ENCODE measurements around the gene ANO8.

The ANO8 gene

DNA sequence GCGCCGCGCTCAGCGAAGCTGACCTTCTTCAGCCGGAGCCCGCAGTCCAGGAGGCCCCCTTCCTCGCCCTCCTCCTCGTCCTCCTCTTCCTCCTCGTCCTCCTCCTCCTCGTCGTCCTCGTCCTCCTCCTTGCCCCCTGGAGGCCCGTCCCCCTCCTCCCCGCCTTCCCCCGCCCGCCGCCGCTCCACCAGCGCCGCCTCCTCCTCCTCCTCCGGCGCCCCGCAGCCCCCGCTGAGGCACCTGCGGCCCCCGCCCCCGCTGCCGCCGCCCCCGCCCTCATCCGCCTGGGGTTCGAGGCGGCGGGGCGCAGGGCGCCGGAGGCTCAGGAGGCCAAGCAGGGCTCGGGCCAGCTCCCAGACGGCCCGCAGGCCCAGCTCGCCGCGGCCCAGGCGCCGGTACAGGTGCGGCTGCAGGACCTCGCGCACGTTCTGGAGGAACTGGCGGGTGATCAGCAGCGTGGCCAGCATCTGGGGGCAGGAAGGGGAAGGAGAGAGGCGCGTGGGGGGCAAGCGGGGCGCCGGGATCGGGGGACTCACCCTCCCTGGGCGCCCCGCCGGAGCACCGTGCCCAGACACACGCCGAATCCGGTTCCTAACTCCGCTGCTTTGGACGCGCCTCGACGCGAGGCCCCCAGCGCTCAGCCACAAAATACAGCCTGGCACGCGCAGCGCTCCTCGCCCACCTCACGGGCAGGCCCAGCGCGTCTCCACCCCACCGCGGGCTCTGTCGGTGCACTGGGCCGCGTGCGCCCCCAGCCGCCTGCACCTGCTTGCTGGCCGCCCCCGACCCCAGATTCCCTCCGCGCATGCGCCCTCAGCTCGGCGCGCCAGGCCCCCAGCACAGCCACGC lies 5.9 kb downstream of the ANO8 start:
- intact Hi-C loops (cut with DNase I; ENCODE audit: low total_unique reads), result loop anchor here (1.0 kb wide), 1 partner anchor 22 kb away; no protein-coding TSS in a partner anchor

GRCh38 chr19:17327654-17328516 lies 6.8 kb downstream of the ANO8 start:
- intact Hi-C loops (cut with DNase I; ENCODE audit: low total_unique reads), result no loop called here

More for the DNA sequence above, 5.9 kb downstream of the ANO8 start:
- no peak for DNase-seq
- H3K9me3 ChIP-seq, result no peaks in the 10 kb centered on the region
- H3K27me3 ChIP-seq, result no peaks in the 10 kb centered on the region
- H3K36me3 ChIP-seq, result peaks cover 0 to 18% (median 0%) of the 10 kb centered on the region in 3 donors
- peak overlapping the region in 1 of 2 donors; percentile 1 for H3K4me3 ChIP-seq
- peak overlapping the region in 1 of 2 donors; percentile 49 for H3K27ac ChIP-seq
- peaks cover 0 to 66% (median 46%) of the 10 kb centered on the region in 4 donors for H3K4me1 ChIP-seq
- TF ChIP-seq, protein P1, sequence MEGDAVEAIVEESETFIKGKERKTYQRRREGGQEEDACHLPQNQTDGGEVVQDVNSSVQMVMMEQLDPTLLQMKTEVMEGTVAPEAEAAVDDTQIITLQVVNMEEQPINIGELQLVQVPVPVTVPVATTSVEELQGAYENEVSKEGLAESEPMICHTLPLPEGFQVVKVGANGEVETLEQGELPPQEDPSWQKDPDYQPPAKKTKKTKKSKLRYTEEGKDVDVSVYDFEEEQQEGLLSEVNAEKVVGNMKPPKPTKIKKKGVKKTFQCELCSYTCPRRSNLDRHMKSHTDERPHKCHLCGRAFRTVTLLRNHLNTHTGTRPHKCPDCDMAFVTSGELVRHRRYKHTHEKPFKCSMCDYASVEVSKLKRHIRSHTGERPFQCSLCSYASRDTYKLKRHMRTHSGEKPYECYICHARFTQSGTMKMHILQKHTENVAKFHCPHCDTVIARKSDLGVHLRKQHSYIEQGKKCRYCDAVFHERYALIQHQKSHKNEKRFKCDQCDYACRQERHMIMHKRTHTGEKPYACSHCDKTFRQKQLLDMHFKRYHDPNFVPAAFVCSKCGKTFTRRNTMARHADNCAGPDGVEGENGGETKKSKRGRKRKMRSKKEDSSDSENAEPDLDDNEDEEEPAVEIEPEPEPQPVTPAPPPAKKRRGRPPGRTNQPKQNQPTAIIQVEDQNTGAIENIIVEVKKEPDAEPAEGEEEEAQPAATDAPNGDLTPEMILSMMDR (IDR thresholded peaks at IDR 0.05), result no peak

DNA sequence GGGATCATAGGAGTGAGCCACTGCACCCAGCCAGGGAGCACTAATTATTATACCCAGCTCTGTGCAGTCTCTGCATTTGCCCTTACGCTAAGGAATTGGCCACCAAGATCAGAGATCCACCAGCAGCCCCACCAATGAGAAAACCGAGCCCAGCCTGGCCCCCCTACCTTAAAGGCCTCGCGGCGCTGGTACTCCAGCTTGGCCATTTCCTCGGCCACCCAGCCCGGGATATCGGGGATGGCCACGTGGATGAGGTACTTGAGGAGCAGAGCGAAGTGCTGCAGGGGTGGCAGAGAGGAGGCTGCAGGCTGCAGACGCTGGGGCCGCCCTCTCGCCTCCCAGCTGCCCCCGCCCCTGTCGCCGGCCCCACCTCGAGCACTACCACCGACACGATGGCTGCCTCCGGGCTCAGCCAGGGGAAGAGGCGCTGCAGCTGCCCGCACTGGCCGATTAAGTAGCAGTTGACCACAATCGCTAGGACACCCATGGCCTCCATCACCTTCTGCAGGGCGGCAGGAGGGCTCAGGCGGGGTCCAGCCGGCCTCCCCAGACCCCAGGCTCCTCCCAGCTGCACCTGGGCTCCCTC lies 7.5 kb downstream of the ANO8 start:
- no peaks in the 10 kb centered on the region for H3K9me3 ChIP-seq
- peaks cover 0 to 21% (median 2%) of the 10 kb centered on the region in 3 donors for H3K36me3 ChIP-seq
- no peak for DNase-seq
- no peaks in the 10 kb centered on the region for H3K27me3 ChIP-seq
- H3K4me3 ChIP-seq, result no peak overlapping the region
- intact Hi-C loops (cut with DNase I; ENCODE audit: low total_unique reads), result no loop called here
- H3K27ac ChIP-seq, result peak overlapping the region in 1 of 2 donors; percentile 49
- TF ChIP-seq, protein P1 (IDR thresholded peaks at IDR 0.05), result no peak
- peaks cover 0 to 70% (median 50%) of the 10 kb centered on the region in 4 donors for H3K4me1 ChIP-seq

More at GRCh38 chr19:17327654-17328516, 6.8 kb downstream of the ANO8 start:
- TF ChIP-seq, protein P1 (IDR thresholded peaks at IDR 0.05), result no peak
- Histone ChIP-seq H3K4me1 (peaks cover 0 to 66% (median 44%) of the 10 kb centered on the region in 4 donors), H3K27ac (peak overlapping the region in 1 of 2 donors; percentile 49), H3K9me3 (no peaks in the 10 kb centered on the region), H3K36me3 (peaks cover 0 to 18% (median 0%) of the 10 kb centered on the region in 3 donors), H3K4me3 (peak overlapping the region; percentile 1 to 18), H3K27me3 (no peaks in the 10 kb centered on the region)
- no peak for DNase-seq

GRCh38 chr19:17326595-17326966 lies 8.1 kb downstream of the ANO8 start:
- H3K27me3 ChIP-seq, result no peaks in the 10 kb centered on the region
- H3K9me3 ChIP-seq, result no peaks in the 10 kb centered on the region
- intact Hi-C loops (cut with DNase I; ENCODE audit: low total_unique reads), result no loop called here
- TF ChIP-seq, protein P1 (IDR thresholded peaks at IDR 0.05), result no peak
- no peak for DNase-seq
- peaks cover 1 to 27% (median 8%) of the 10 kb centered on the region in 3 donors for H3K36me3 ChIP-seq
- H3K4me1 ChIP-seq, result peaks cover 0 to 70% (median 52%) of the 10 kb centered on the region in 4 donors
- H3K4me3 ChIP-seq, result no peak overlapping the region
- H3K27ac ChIP-seq, result peak overlapping the region; percentile 49 to 61

DNA sequence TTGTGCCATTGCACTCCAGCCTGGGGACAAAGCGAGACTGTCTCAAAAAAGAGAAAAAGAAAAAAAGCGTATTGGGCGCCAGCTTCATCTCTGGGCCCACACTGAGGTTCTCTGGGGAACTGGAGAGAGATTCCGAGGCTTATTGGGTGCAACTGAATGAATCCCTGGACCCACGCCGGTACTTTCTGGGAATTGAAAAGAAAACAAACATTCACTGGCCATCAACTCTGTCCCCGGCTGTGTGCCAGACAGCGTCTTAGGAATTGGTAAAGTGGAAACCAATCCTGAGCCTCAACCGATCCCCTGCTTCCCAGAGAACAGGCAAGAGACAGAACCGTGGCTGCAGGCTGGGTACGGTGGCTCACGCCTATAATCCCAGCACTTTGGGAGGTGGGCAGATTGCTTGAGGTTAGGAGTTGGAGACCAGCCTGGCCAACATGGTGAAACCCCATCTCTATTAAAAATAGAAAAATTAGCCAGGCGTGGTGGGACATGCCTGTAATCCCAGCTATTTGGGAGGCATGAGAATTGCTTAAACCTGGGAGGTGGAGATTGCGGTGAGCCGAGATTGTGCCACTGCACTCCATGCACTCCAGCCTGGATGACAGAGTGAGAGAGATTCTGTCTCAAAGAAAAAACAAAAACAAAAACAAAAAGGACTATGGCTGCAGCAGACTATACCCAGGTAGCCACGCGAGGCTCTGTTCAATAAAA lies 8.6 kb downstream of the ANO8 start:
- Histone ChIP-seq H3K27ac (peak overlapping the region; percentile 49 to 61), H3K27me3 (no peaks in the 10 kb centered on the region), H3K9me3 (no peaks in the 10 kb centered on the region), H3K4me3 (no peak overlapping the region), H3K4me1 (peaks cover 0 to 70% (median 52%) of the 10 kb centered on the region in 4 donors), H3K36me3 (peaks cover 4 to 32% (median 13%) of the 10 kb centered on the region in 3 donors)
- peak; percentile 86 to 92 for DNase-seq
- TF ChIP-seq, protein P1 (IDR thresholded peaks at IDR 0.05), result no peak
- intact Hi-C loops (cut with DNase I; ENCODE audit: low total_unique reads), result no loop called here

All from tibial artery (tissue), 4 donors.